ENCODE measurements around the gene HERC5.

GRCh38 chr4:88442689-88443191 is 14.2 kb upstream of the HERC5 start:
- TF ChIP-seq GATA3 (IDR thresholded peaks at IDR 0.05; ENCODE audit: low read depth, low read length) (no peak), GATA2 (IDR thresholded peaks at IDR 0.05; ENCODE audit: low read depth, low read length) (no peak)

Data from SH-SY5Y (cell line).